CD14-positive monocyte (primary cell): Measurements from ENCODE around the gene EXOC2. TPM values are rescaled to one million over a fixed set of nuclear protein-coding genes. Genes with fewer than 3 reads are reported as not detected.
A peak's percentile ranks its signal among the peaks of the same experiment; 100 is the strongest.

Experiments used
- DNase-seq, 3 donors: peaks; one replicate each; pipeline ENCODE4 v3.0.0-alpha.2; 2011 to 2022
- H2AFZ ChIP-seq: 2 replicates; pipeline ENCODE4 v1.6.0; 2012; ENCODE audit warnings: mild to moderate bottlenecking, low read depth, low read length, inconsistent platforms; ENCODE audit not compliant: insufficient read depth, poor library complexity, severe bottlenecking
- H3K27ac ChIP-seq, 2 donors: 1 replicate in 1 of 2; 2 replicates in 1 of 2; pipeline ENCODE4 v1.5.1; 2012 to 2013; ENCODE audit warnings: low read length in 2 of 2, control low read depth in 1 of 2, inconsistent platforms in 1 of 2, low read depth in 1 of 2, mild to moderate bottlenecking in 1 of 2
- H3K27me3 ChIP-seq, 2 donors: one replicate each; pipeline versions ENCODE4 v1.6.0 to v1.6.1; 2011 to 2013; ENCODE audit warnings: low read length in 2 of 2; ENCODE audit not compliant: control insufficient read depth in 2 of 2, insufficient read depth in 2 of 2
- H3K36me3 ChIP-seq, 2 donors: replicated peaks in 1 of 2; 1 replicate in 1 of 2; 2 replicates in 1 of 2; pipeline versions ENCODE4 v1.5.1 to v1.6.1; 2012 to 2013; ENCODE audit warnings: low read length in 2 of 2, control low read depth in 1 of 2, inconsistent platforms in 1 of 2, mild to moderate bottlenecking in 1 of 2; ENCODE audit not compliant: insufficient read depth in 2 of 2, control insufficient read depth in 1 of 2
- H3K4me1 ChIP-seq, 2 donors: 1 replicate in 1 of 2; 2 replicates in 1 of 2; pipeline versions ENCODE4 v1.5.1 to v1.6.1; 2012 to 2013; ENCODE audit warnings: low read length in 2 of 2, control low read depth in 1 of 2, inconsistent platforms in 1 of 2, mild to moderate bottlenecking in 1 of 2, moderate library complexity in 1 of 2; ENCODE audit not compliant: insufficient read depth in 2 of 2, control insufficient read depth in 1 of 2
- H3K4me2 ChIP-seq: replicated peaks from 2 replicates; pipeline ENCODE3; 2012; ENCODE audit warnings: low read length, moderate library complexity, mild to moderate bottlenecking; ENCODE audit not compliant: poor library complexity, severe bottlenecking; ENCODE audit errors: extremely low read depth
- H3K4me3 ChIP-seq, 3 experiments: fragments of 200-600 bp in 1 of 3; sonication (generic) in 1 of 3; replicated peaks in 1 of 3; 1 replicate in 2 of 3; 2 replicates in 1 of 3; pipeline ENCODE4 v1.5.1; 2011 to 2013; ENCODE audit warnings: low read length in 3 of 3, mild to moderate bottlenecking in 3 of 3, control low read depth in 2 of 3, low read depth in 2 of 3, inconsistent platforms in 1 of 3, moderate library complexity in 1 of 3
- H3K79me2 ChIP-seq: 2 replicates; pipeline ENCODE4 v1.6.0; 2012; ENCODE audit warnings: mild to moderate bottlenecking, control low read depth, inconsistent platforms, low read length, moderate library complexity; ENCODE audit not compliant: insufficient read depth
- H3K9ac ChIP-seq: 2 replicates; pipeline ENCODE4 v1.6.0; 2017; ENCODE audit warnings: low read length, mild to moderate bottlenecking; ENCODE audit not compliant: insufficient read depth, poor library complexity, severe bottlenecking
- H3K9me3 ChIP-seq, 2 donors: replicated peaks in 1 of 2; 1 replicate in 1 of 2; 2 replicates in 1 of 2; pipeline versions ENCODE4 v1.5.1 to v1.6.1; 2012 to 2013; ENCODE audit warnings: low read length in 2 of 2, control low read depth in 1 of 2; ENCODE audit not compliant: control insufficient read depth in 1 of 2, insufficient read depth in 1 of 2
- H4K20me1 ChIP-seq: 2 replicates; pipeline ENCODE4 v1.6.0; 2012; ENCODE audit warnings: mild to moderate bottlenecking, low read length, control low read depth, moderate library complexity; ENCODE audit not compliant: insufficient read depth
- H3K27ac Mint-ChIP-seq, 7 donors: one replicate each; pipeline ENCODE4 v1.8.0; 2020; ENCODE audit warnings: mild to moderate bottlenecking in 7 of 7, mixed read lengths in 7 of 7, moderate library complexity in 6 of 7, inconsistent platforms in 2 of 7
- H3K27me3 Mint-ChIP-seq, 3 donors: one replicate each; pipeline ENCODE4 v1.8.0; 2021 to 2022; ENCODE audit warnings: low read depth in 3 of 3, mild to moderate bottlenecking in 3 of 3, mixed read lengths in 3 of 3, moderate library complexity in 3 of 3, inconsistent platforms in 1 of 3
- H3K36me3 Mint-ChIP-seq, 2 donors: one replicate each; pipeline ENCODE4 v1.8.0; 2020; ENCODE audit warnings: mixed read lengths in 2 of 2, inconsistent platforms in 1 of 2, mild to moderate bottlenecking in 1 of 2
- H3K4me1 Mint-ChIP-seq: one replicate; pipeline ENCODE4 v1.8.0; 2020; ENCODE audit warnings: mild to moderate bottlenecking, mixed read lengths
- H3K4me3 Mint-ChIP-seq, 2 donors: one replicate each; pipeline ENCODE4 v1.8.0; 2020; ENCODE audit warnings: mild to moderate bottlenecking in 2 of 2, mixed read lengths in 2 of 2, moderate library complexity in 1 of 2
- H3K9me3 Mint-ChIP-seq, 7 donors: one replicate each; pipeline ENCODE4 v1.8.0; 2020 to 2022; ENCODE audit warnings: mixed read lengths in 7 of 7, mild to moderate bottlenecking in 6 of 7, moderate library complexity in 6 of 7, inconsistent platforms in 2 of 7
- CTCF ChIP-seq: fragments of 200-600 bp; IDR thresholded peaks from one replicate; pipeline ENCODE4 v1.8.0; 2022; ENCODE audit warnings: antibody characterized with exemption, mild to moderate bottlenecking
- WGBS: methylation state at CpG from one replicate; pipeline ENCODE4 v1.1.5; 2013; ENCODE audit warnings: missing lambda C conversion rate; ENCODE audit not compliant: insufficient coverage; 5-methylcytosine and 5-hydroxymethylcytosine counted together
- intact Hi-C, 2 donors: fragments of 100-400 bp; cut with micrococcal nuclease; formaldehyde crosslinking; loops; one replicate each; pipeline versions ENCODE4 v1.15.0 to v1.15.1; 2023
- polyA plus RNA-seq, 3 donors: library from polyadenylated mRNA; depleted of rRNA in 1 of 3; unstranded in 2 of 3; stranded (reverse) in 1 of 3; fragments of 300-500 nt in 2 of 3; fragments of >200 nt in 1 of 3; fragmentation: Illumina TruSeq in 2 of 3; gene quantifications; 1 replicate in 2 of 3; 2 replicates in 1 of 3; pipeline ENCODE4 v1.2.3, GENCODE V29; 2012 to 2021

EXOC2 gene
- polyA plus RNA-seq, 3 donors = 7.5 to 15.5 (median 12.0) TPM

GRCh38 chr6:474453-475185 is 218.3 kb downstream of the EXOC2 start:
- no peak overlapping the region for H2AFZ ChIP-seq
- no peak overlapping the region for H3K4me3 ChIP-seq
- intact Hi-C loops = no loop called here
- no peaks in the 10 kb centered on the region for H3K36me3 ChIP-seq
- H3K4me1 ChIP-seq = peaks cover 8 to 10% of the 10 kb centered on the region in 2 donors
- H3K4me1 Mint-ChIP-seq = peaks cover 14% of the 10 kb centered on the region
- H3K27me3 Mint-ChIP-seq = peaks cover 8 to 18% (median 12%) of the 10 kb centered on the region in 3 donors
- no peaks in the 10 kb centered on the region for H3K9me3 ChIP-seq
- peak overlapping the region in 1 of 2 donors; percentile 32 for H3K4me3 Mint-ChIP-seq
- DNase-seq = no peak
- 0% methylated on average over 2 of the region's 19 CpGs for WGBS
- H3K36me3 Mint-ChIP-seq = no peaks in the 10 kb centered on the region
- TF ChIP-seq CTCF = no peak
- H3K27ac Mint-ChIP-seq = peak overlapping the region in 1 of 7 donors; percentile 50
- H3K9me3 Mint-ChIP-seq = no peaks in the 10 kb centered on the region
- no peaks in the 10 kb centered on the region for H3K27me3 ChIP-seq
- peak overlapping the region; percentile 30 for H3K4me2 ChIP-seq
- H3K79me2 ChIP-seq = no peaks in the 10 kb centered on the region
- H3K27ac ChIP-seq = no peak overlapping the region
- no peaks in the 10 kb centered on the region for H4K20me1 ChIP-seq
- H3K9ac ChIP-seq = no peak overlapping the region

DNA sequence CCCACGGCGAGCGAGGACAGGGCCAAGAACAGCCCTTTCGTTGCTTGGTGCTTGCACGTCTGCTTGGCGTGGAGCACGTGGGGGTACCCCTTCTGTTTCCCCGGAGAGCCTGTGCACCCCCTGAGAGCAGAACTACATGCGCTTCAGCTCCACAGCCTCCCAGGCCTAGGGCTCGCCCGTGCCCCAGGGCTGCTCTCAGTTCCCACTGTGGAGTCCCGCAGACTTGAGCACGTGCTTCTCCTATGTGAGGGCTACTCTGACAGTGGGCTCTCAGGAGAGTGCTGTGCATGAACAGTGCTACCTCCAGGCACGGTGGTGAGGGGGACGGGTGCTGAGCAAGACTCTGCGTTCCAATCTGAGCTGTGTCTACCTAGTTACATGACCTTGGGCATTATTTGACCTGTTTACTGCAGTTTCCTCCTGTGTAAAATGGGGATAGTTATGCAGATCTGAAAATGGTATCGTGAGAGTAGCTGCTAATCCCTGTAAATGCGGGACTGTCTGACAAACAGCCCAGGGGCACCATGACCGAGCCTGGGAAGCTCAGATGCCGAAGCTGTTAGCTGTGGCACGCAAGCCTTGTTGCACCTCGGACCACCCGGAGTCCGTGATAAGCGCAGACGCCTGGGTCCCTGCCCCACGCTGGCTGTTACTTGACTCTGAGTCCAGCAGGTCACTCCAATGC is 219.0 kb downstream of the EXOC2 start:
- intact Hi-C loops = no loop called here
- no peak overlapping the region for H3K4me2 ChIP-seq
- Mint-ChIP-seq H3K36me3 (no peaks in the 10 kb centered on the region), H3K27me3 (peaks cover 8 to 19% (median 12%) of the 10 kb centered on the region in 3 donors), H3K27ac (no peak overlapping the region), H3K9me3 (peaks cover 0 to 1% (median 0%) of the 10 kb centered on the region in 7 donors), H3K4me1 (peaks cover 14% of the 10 kb centered on the region), H3K4me3 (no peak overlapping the region)
- WGBS = 91% methylated on average over 22 of the region's 27 CpGs
- H4K20me1 ChIP-seq = no peaks in the 10 kb centered on the region
- TF ChIP-seq CTCF = no peak
- no peak overlapping the region for H2AFZ ChIP-seq
- H3K27ac ChIP-seq = no peak overlapping the region
- no peak for DNase-seq
- H3K9me3 ChIP-seq = no peaks in the 10 kb centered on the region
- no peaks in the 10 kb centered on the region for H3K79me2 ChIP-seq
- no peak overlapping the region for H3K9ac ChIP-seq
- H3K4me1 ChIP-seq = peaks cover 8 to 10% of the 10 kb centered on the region in 2 donors
- no peaks in the 10 kb centered on the region for H3K36me3 ChIP-seq
- H3K27me3 ChIP-seq = no peaks in the 10 kb centered on the region
- no peak overlapping the region for H3K4me3 ChIP-seq
